Peyer's patch (tissue), 4 donors: ENCODE data around the gene RNF213. TPM values are rescaled to one million over a fixed set of nuclear protein-coding genes. Genes with fewer than 3 reads are reported as not detected.

Experiments used
- DNase-seq, 3 donors: peaks; one replicate each; pipeline ENCODE4 v3.0.0-alpha.2; 2017 to 2019
- H3K27ac ChIP-seq, 4 donors: fragments of 200-600 bp; sonication (generic); one replicate each; pipeline ENCODE4 v1.5.1; 2016 to 2019
- H3K27me3 ChIP-seq, 2 donors: fragments of 200-600 bp; sonication (generic); one replicate each; pipeline ENCODE4 v1.5.1; 2019
- H3K36me3 ChIP-seq, 3 donors: fragments of 200-600 bp; sonication (generic); one replicate each; pipeline ENCODE4 v1.5.1; 2016 to 2019
- H3K4me1 ChIP-seq, 4 donors: fragments of 200-600 bp; sonication (generic); one replicate each; pipeline ENCODE4 v1.5.1; 2016 to 2019
- H3K4me3 ChIP-seq, 4 donors: fragments of 200-600 bp; sonication (generic); 1 replicate in 3 of 4; 2 replicates in 1 of 4; pipeline ENCODE4 v1.5.1; 2016 to 2019; ENCODE audit warnings: mild to moderate bottlenecking in 1 of 4
- H3K9me3 ChIP-seq, 4 donors: fragments of 200-600 bp; sonication (generic); one replicate each; pipeline ENCODE4 v1.5.1; 2016 to 2019; ENCODE audit warnings: mild to moderate bottlenecking in 1 of 4
- POLR2A ChIP-seq, 2 donors: fragments of 450-650 bp; IDR thresholded peaks; one replicate each; pipeline ENCODE4 v1.5.1; 2017; ENCODE audit warnings: antibody characterized with exemption in 2 of 2, mild to moderate bottlenecking in 2 of 2, moderate library complexity in 2 of 2
- total RNA-seq, 4 donors: library from RNA; depleted of rRNA; stranded (reverse); fragments of >200 nt; gene quantifications; one replicate each; pipeline ENCODE4 v1.1.0, GENCODE V29; 2016
- TF ChIP-seq, protein P1 (sequence below), 6 experiments: fragments of 450-650 bp in 4 of 6; fragments of 200-600 bp in 2 of 6; sonication (generic) in 1 of 6; IDR thresholded peaks; one replicate each; pipeline ENCODE4 v1.5.1; 2017 to 2019; ENCODE audit warnings: antibody characterized with exemption in 6 of 6, mild to moderate bottlenecking in 3 of 6, moderate library complexity in 1 of 6

RNF213 gene
- total RNA-seq, 4 donors from 2014 or later, result 187 to 404 (median 293) TPM

GRCh38 chr17:80433916-80434666 lies 173.4 kb downstream of the RNF213 start:
- Histone ChIP-seq H3K27ac (no peak overlapping the region), H3K9me3 (no peaks in the 10 kb centered on the region)
- TF ChIP-seq, protein P1, sequence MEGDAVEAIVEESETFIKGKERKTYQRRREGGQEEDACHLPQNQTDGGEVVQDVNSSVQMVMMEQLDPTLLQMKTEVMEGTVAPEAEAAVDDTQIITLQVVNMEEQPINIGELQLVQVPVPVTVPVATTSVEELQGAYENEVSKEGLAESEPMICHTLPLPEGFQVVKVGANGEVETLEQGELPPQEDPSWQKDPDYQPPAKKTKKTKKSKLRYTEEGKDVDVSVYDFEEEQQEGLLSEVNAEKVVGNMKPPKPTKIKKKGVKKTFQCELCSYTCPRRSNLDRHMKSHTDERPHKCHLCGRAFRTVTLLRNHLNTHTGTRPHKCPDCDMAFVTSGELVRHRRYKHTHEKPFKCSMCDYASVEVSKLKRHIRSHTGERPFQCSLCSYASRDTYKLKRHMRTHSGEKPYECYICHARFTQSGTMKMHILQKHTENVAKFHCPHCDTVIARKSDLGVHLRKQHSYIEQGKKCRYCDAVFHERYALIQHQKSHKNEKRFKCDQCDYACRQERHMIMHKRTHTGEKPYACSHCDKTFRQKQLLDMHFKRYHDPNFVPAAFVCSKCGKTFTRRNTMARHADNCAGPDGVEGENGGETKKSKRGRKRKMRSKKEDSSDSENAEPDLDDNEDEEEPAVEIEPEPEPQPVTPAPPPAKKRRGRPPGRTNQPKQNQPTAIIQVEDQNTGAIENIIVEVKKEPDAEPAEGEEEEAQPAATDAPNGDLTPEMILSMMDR (IDR thresholded peaks at IDR 0.05), result no peak
- TF ChIP-seq POLR2A (IDR thresholded peaks at IDR 0.05), result no peak

GRCh38 chr17:80437532-80437931 lies 176.9 kb downstream of the RNF213 start:
- H3K27me3 ChIP-seq, result no peaks in the 10 kb centered on the region
- no peaks in the 10 kb centered on the region for H3K36me3 ChIP-seq
- no peaks in the 10 kb centered on the region for H3K9me3 ChIP-seq
- H3K4me1 ChIP-seq, result no peaks in the 10 kb centered on the region
- H3K27ac ChIP-seq, result no peak overlapping the region
- H3K4me3 ChIP-seq, result no peak overlapping the region
- no peak for TF ChIP-seq POLR2A (IDR thresholded peaks at IDR 0.05)
- TF ChIP-seq, protein P1 (IDR thresholded peaks at IDR 0.05), result no peak
- DNase-seq, result no peak

More at GRCh38 chr17:80433916-80434666, 173.4 kb downstream of the RNF213 start:
- Histone ChIP-seq H3K4me3 (no peak overlapping the region), H3K27me3 (no peaks in the 10 kb centered on the region), H3K4me1 (no peaks in the 10 kb centered on the region), H3K36me3 (no peaks in the 10 kb centered on the region)
- no peak for DNase-seq

GRCh38 chr17:80438806-80439205 lies 178.2 kb downstream of the RNF213 start:
- Histone ChIP-seq H3K27me3 (no peaks in the 10 kb centered on the region), H3K4me3 (no peak overlapping the region), H3K4me1 (no peaks in the 10 kb centered on the region), H3K27ac (no peak overlapping the region), H3K36me3 (no peaks in the 10 kb centered on the region), H3K9me3 (no peaks in the 10 kb centered on the region)
- TF ChIP-seq, protein P1 (IDR thresholded peaks at IDR 0.05), result no peak
- no peak for TF ChIP-seq POLR2A (IDR thresholded peaks at IDR 0.05)
- DNase-seq, result no peak

- H3K36me3 ChIP-seq, result no peaks in the 10 kb centered on the region
- H3K4me1 ChIP-seq, result no peaks in the 10 kb centered on the region
- no peak overlapping the region for H3K4me3 ChIP-seq
- no peak for DNase-seq
- no peaks in the 10 kb centered on the region for H3K27me3 ChIP-seq
- H3K27ac ChIP-seq, result no peak overlapping the region
- TF ChIP-seq, protein P1 (IDR thresholded peaks at IDR 0.05), result no peak
- no peak for TF ChIP-seq POLR2A (IDR thresholded peaks at IDR 0.05)
- no peaks in the 10 kb centered on the region for H3K9me3 ChIP-seq
Observed at GRCh38 chr17:80439499-80439898, 178.8 kb downstream of the RNF213 start.

DNA sequence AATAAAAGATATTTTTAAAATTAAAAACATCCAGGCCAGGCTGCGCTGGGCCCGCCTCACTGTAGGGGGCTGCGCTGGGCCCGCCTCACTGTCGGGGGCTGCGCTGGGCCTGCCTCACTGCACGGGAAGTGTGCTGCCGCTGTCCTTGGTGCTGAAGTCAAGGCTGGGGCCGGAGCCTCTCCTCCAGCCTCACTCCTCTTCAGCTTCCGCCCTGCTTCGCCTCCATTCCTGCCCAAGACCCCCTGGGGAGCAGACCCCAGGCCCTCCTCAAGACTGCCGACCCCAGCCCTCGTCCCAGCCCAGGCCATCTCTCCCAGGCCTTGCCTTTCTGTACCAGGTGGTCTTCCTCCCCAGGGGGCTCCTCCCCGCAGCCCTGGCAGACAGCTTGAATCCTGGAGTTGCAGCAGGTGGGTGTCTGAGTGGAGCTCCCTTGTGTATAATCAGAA lies 180.5 kb downstream of the RNF213 start:
- DNase-seq, result no peak
- Histone ChIP-seq H3K4me3 (no peak overlapping the region), H3K4me1 (no peaks in the 10 kb centered on the region), H3K27me3 (no peaks in the 10 kb centered on the region), H3K36me3 (no peaks in the 10 kb centered on the region), H3K9me3 (no peaks in the 10 kb centered on the region), H3K27ac (no peak overlapping the region)
- TF ChIP-seq, protein P1 (IDR thresholded peaks at IDR 0.05), result no peak
- TF ChIP-seq POLR2A (IDR thresholded peaks at IDR 0.05), result no peak
